Activated T-cell treated with anti-CD3 and anti-CD28 coated beads, Interleukin-2, amount 50 U/mL, for 48 hours (primary cell): ENCODE results near the gene CFAP43.
A peak's percentile ranks its signal among the peaks of the same experiment; 100 is the strongest.

Experiments
- DNase-seq, 2 experiments: peaks; one replicate each; pipeline ENCODE4 v3.0.0-alpha.2; 2020

Gene CFAP43, protein sequence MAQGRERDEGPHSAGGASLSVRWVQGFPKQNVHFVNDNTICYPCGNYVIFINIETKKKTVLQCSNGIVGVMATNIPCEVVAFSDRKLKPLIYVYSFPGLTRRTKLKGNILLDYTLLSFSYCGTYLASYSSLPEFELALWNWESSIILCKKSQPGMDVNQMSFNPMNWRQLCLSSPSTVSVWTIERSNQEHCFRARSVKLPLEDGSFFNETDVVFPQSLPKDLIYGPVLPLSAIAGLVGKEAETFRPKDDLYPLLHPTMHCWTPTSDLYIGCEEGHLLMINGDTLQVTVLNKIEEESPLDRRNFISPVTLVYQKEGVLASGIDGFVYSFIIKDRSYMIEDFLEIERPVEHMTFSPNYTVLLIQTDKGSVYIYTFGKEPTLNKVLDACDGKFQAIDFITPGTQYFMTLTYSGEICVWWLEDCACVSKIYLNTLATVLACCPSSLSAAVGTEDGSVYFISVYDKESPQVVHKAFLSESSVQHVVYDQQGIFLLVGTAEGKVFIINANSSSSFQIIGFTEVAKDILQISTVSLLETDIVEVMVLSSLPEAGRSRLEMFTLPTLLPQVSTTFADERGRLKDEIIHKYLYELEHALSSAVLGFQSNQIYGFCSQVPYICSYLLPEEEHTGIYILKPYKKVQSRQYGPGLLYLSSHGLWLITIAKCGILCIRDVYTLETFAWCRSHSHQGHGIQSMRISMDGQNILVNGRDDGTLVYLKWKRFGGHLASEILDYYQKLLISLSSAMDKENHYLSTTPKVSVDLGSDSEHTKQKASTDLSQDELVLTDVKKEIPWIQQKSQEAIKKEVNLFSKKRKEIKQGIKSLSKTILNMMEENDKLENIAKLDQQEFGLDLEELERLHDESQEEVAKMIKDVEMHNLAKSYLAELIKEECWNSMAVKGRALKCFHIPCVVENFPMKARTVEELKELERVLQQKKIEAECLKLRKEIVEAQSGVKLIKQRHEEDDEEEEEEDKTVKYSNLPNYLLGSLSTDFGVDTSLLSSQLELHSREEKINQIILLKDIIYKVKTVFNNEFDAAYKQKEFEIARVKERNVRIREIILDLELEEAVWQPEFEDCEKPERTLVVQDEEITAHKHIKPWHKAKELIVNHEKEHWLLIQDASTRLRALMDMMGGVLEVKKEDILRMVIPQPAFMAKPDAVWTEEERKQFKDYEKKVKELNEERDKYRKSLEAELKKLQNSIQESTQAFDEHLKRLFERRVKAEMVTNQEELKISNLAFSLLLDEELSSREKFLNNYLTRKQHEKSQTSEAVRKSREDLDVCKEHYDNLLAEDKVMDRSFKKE (N-terminal part only)

DNA sequence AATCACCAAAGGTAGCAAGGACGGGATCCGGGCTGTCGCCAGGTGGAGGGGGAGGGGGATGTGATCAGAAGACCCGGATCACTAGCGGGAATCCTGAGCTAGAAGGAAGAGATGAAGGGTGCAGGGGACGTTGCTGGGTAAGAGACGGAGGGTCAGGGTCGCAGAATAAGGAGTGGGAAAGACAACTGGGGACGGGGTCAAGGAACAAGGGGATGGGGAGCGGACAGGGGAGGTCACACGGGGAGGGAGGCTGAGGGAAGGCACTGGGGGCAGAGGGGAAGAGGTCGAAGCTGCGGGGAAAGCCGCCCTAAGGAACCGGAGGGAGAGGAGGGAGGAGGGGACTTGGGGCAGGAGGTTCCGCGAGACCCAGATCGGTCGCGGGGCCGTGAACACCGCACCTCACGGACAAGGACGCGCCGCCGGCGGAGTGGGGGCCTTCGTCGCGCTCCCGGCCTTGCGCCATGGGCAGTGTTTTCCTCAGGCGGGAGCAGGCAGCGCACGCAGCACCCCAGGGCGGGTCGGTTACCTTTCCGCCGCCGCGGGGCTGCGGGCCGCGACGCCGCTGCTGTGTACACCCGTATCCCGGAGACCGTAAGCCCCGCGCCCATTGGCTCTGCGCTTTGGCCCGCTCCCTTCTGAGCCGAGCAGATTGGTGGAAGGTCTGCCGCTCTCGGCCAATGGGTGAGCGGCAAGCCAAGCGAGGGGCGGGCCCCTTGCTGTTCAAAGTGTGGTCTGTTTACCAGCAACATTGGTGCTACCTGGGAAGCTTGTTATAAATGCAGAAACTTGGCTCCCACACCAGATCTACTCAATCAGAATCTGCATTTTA lies at the start of gene CFAP43:
TSS of gene CFAP43 (minus strand) at position 581 of the 829 bp plus-strand sequence. CDS start at position 463, 118 bp downstream.
- DNase-seq, result peak; percentile 99

DNA sequence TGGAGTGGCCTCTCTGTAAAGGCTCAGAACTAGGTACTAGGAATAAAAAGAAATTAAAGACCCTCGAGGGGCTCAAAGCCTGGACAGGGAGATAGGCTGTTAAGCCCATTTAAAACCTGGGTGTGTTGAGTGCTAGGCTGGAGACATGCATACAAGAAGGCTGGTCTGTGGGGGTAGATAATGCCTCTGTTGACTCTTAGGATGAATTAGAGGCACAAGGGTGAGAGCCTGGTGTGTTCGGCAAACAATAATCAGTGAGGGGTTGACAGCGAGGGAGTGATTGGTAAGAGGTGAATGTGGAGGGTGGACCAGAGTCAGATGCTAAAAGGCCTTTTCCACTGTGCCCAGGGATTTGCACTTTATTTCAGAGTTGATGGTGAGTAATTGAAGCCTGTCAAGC lies 49.5 kb upstream of the CFAP43 start:
- no peak for DNase-seq

DNA sequence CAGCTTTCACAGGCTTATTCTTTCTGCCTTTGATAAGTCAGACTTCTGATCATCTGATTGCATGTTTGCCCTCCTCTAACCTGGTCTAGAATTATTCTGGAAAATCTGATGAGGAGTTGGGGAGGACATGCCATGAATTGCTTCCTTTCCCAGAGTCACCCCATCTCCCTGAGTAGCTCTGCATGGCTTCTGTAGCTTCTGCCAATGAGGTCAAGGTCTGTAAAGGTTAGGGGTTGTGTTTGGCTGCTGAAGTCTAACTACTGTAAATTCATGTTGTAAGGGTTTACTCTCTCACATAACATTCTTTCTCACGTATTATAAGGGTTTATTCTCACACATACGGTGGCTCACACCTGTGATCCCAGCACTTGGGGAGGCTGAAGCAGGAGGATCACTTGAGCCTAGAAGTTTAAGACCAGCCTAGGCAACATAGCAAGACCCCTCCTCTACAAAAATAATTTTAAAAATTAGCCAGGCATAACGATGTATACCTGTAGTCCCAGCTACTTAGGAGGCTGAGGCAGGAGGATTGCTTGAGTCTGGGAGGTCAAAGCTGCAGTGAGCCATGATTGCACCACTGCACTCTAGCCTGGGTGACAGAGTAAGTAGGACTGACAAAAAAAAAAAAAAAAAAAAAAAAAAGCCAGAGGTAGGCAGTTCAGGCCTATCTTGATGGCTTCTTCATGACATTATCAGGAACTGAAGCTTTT lies 47.5 kb upstream of the CFAP43 start:
- DNase-seq, result no peak

DNA sequence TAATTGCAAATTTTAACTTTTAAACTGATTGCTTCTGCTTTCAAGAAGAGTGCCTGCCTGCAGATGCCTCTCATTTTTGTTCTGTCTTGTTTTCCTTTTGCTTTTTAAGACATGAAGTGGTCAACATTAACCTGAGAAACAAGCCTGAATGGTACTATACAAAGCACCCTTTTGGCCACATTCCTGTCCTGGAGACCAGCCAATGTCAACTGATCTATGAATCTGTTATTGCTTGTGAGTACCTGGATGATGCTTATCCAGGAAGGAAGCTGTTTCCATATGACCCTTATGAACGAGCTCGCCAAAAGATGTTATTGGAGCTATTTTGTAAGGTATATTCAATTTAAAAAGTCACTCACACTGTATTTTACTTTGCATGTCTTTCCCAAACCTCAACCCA lies 45.6 kb upstream of the CFAP43 start:
- no peak for DNase-seq

DNA sequence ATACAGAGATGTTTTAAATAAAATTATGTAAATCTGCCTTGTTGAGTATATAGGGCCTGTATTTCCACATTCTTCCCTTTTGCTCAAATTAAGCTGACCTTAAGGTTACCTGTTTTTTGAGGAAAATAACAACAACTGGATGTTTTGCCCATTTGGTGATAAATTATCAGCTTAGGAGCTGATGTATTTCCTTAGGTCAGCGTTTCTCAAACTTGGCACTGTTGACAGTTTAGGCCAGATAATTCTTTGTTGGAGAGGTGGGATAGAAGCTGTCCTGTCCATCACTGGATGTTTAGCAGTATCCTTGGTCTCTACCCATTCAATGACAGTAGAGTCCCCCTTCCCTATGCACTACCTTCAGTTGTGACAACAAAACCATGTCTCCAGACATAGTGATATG lies 44.0 kb upstream of the CFAP43 start:
- no peak for DNase-seq

DNA sequence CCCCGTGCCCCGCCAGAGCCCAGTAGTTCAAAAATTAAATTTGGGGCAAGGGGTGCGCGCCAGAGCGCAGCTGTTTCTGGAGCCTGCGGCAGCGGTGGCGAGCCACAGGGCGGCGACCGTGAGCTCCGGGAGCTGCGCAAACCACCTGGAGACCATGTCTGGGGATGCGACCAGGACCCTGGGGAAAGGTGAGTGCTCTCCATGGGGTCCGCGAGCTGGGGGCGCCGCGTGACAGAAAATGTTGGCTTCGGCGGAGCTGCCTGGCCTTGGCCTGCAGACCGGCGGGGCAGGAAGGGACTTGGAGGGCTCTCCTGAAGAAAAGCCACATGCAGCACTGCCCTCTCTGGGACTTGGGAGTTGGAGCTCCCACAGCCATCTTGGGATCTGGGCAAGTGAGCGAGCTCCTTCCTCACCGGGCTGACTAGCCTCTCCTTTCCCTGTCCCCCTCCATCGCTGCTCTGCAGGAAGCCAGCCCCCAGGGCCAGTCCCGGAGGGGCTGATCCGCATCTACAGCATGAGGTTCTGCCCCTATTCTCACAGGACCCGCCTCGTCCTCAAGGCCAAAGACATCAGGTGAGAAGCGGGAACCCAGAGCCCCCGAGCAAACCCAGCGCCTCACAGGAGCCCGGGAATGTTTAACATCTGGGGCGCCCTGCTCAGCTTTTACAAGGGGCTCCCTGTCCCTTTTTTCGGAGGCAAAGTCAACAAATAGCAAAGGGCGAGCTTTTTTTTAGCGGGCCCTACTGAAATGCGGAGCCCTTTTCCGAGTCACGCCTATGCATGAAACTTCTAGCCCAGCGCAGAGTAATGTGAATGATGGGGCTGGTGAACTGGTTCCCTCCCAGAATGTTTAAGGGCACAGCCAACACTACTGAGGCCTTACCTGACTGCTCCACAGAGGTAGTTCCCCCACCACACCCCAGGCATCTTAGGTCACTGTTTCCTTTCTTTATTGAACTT lies 42.9 kb upstream of the CFAP43 start:
- DNase-seq, result peak; percentile 70 to 73

DNA sequence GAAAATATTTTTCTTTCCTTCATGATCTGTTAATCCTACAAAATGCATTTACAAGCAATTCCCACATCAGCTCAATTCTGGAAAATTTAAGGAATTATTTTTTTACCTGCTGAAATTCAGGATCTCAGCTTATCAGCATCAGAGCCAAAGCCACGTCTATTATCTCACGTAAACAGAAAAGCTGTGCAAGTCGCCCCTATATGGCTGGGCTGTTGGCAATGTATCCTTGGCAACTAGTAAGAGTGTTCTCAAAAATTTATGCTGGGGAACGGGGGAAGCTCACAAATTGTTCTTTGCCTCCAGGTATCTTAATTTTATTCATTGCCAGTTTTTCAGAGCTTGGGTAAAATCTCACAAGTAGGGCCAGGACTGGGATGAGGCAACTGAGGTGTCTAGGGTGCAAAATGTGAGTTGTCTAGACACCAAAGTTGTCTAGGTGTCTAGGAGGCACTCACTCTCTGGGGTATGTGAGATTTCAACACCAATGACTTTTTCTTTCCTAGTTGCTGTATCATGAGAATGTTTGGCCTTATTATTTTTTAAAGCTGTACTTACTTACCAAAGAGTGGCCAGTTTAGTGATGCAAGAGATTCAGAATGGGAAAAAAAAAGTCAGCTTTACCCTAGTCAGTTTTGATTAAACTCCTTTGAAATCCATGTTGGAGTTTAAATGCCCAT lies 41.9 kb upstream of the CFAP43 start:
- DNase-seq, result no peak

DNA sequence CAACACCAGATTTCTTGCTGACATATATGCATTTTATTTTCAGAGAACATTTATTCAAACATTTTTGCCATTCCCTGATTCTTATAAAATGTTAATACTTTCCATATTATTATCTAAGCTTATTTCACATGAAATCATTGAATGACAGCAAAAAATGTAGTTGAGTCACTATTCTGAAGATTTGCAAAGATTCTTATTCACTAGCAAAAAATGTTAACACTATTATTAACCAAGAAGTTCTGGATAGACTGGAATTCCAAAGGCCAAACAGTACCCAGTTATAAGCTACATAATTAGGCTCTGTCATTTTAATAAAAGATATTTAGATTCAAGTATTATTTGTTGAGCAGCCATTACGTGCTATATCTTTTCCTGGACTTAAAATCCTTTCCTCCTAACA lies 41.1 kb upstream of the CFAP43 start:
- DNase-seq, result no peak

DNA sequence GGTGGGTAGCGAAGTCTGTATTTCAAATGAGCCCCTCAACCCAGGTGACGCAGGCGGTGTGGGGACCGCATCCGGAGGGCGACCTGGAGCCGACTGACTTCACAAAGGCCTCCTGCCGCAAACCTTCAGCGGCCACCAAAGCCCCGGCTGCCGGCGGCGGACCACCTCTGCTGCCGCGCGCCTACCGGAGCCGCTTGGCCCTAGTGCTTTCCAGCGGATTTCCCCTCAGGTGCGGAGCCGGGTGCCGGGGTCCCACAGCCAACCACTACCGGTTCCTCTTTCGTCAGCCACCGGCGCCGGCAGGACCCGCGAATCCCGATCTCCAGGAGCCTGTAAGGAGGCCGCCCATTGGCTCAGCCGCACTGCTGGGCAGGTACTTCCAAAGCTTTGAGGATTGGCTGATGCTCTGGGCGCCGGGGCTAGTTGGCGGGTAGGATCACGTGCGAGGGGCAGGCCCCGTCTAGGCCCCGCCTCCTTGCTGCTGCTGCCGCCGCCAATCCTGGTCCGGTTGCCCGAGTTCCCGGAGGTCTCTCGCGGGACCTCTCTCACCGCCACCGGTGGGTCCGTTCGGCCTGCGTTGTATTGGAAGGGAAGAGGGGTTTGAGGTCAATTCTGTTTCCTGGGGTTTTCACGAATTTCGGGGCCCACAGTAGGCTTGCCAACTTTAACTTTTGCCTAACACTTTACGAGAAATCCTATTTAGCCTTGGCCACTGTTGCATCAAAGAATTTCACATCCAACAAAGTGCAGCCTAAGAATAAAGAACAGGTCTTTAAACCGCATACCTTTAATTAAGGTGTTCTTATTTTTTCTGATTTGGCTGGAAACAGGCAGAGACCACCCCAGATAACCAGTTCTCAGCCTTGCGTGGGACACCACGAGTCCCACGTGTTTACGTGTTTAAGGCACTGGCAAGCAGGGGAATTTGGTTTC lies 36.8 kb upstream of the CFAP43 start, which contains the start of gene GSTO2:
TSS of gene GSTO2 (plus strand) at position 472 of the 933 bp plus-strand sequence. CDS start 5,732 bp downstream, outside the sequence.
- DNase-seq, result peak; percentile 97 to 98

DNA sequence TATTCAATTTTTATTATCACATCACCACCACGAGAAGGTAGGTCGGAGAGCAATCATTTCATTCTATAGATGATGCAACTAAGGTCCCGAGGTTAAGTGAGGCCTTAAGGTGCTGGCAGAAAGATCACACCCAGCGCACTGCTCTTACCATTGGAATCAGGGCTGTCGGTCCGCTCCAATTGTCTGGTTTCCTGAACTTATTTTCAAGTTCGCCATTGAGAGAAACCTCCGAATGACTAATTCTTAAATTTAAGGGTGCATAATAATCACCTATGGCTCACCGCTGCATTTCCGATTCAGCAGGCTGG lies 36.2 kb upstream of the CFAP43 start:
- no peak for DNase-seq

DNA sequence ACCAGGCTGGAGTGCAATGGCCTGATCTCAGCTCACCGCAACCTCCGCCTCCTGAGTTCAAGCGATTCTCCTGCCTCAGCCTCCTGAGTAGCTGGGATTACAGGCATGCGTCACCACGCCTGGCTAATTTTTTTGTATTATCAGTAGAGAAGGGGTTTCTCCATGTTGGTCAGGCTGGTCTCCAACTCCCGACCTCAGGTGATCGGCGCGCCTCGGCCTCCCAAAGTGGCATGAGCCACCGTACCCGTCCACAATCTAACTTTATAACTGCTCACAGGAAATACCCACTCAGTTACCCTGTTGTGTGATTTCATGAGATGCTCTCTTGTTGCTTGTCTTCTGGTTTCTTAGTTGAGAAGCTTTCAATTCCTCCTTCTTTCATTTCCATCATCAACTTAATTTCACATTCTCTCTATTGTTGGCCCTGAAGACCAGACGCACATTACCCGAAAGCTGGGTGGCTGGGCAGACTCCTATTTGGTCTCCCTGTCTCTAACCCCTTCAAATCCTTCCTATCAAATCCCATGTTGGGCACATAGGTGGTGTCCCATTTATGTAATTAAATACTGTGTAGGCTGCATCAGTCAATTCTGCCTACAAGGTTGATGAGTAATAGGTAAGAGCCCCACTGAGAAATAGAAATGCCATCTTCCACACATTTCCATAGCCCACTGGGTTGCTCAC lies 35.7 kb upstream of the CFAP43 start:
- DNase-seq, result peak; percentile 65 to 66

DNA sequence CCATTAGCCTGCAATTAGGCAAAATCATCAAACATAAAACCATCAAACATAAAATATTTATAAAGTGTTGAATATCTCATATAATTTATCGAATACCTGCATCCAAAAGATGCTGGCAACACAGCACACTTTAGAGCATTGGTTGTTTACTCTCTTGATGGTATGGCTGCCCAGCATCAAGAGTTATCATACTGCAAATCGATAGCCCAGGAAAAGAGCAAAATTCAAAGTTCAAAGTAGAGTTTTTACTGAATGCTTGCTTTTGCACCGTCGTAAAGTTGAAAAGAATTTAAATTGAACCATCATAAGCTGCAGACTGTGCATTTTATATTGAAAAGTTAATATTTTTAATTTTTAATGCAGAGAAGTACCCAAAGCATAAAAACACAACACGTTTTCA lies 32.6 kb upstream of the CFAP43 start:
- no peak for DNase-seq

DNA sequence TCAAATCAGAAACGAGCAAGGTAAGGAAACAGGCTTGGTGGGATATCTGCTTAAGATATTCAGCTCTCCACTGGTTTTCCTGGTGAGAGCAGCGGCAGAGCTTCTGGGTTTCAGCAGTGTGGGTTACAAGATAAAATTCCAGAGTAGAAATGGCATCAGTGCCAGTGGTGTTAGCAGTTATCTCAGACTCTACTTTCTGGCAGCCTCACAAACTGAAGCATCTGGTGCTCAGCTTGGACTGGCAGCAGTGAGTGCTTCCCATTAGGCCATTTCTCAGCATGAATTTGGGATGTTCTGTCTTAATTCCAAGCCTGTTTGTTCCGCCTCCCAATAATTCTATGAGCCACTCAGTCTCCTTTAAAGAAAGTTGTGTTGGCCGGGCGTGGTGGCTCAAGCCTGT lies 29.9 kb upstream of the CFAP43 start:
- no peak for DNase-seq

DNA sequence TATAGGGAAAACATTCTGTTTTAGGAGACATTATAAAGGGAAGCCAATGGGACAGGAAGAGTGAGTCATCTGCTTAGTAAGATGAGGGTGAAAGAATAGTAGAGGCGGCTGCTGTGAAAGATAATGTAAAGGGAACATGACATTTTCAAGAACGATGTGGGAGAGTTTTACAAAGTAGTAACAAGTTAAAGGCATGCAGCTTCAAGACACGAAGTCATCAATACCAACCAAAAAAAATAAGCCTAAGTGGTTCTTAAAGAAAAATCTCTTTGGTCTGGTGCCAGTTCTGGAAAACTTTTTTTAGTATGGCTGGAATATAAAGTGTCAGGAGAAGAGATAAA lies 28.6 kb upstream of the CFAP43 start:
- no peak for DNase-seq

DNA sequence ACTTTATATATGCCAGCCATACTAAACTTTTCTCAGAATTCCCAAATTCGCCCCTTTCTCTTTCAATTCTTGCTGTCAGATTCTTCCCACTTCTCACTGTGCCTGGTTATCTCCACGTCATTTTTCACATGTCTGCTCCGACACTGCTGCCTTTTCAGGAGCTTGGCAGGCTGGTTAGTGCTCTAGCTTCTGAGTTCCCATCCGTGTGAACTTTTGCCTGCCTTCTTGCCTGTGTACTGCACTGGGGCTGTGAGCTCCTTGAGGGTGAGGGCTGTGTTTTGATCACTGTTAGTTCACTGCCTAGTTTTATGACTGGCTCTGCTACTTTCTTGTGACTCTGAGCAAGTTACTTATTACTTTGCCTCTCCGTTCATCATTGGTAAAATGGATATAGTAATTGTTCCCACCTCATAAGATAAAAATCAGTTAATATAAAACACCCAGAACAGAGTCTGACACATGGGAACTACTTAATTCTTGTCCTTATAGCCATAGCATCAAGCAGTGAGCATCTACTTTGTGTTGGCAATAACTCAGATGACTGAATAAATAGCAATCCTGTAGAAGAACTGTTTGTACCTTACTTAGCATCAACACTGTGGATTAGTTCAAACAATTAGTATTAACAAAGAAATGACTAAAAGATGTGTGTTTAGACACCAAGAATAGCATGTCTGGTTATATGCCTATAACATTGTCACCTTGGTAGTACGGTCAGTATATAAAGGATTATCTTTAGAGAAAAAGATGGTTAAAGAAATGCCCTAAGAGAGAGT lies 28.0 kb upstream of the CFAP43 start:
- DNase-seq, result no peak

DNA sequence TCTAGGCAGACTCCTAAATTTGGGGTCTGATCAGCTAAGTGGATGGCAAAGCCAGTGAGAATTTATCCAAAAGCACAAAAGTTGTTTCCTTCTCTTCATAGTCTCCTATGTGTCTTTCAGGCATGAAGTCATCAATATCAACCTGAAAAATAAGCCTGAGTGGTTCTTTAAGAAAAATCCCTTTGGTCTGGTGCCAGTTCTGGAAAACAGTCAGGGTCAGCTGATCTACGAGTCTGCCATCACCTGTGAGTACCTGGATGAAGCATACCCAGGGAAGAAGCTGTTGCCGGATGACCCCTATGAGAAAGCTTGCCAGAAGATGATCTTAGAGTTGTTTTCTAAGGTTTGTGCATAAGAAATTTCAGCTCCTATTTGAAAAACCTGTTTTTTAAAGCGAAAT lies 27.3 kb upstream of the CFAP43 start:
- DNase-seq, result no peak

DNA sequence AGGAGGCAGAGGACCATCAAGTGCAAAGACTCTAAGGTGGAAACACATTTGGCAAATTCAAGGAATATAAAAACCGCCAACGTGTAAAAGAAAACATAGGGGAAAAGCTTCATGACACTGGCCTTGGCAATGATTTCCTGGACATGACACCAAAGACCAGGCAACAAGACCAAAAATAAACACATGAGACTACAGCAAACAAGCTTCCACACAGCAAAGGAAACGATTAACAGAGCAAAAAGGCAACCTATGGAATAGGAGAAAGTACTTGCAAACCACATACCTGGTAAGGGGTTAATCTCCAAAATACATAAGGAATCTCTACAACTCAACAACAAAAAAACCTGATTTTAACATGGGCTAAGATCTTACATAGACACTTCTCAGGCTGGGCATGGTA lies 26.0 kb upstream of the CFAP43 start:
- no peak for DNase-seq
